Muscle of arm (tissue), 12 donors: ENCODE measurements around the gene ERG28. TPM values are rescaled to one million over a fixed set of nuclear protein-coding genes. Genes with fewer than 3 reads are reported as not detected.

Experiments
- DNase-seq: peaks from one replicate; pipeline ENCODE4 v3.0.0-alpha.2; 2013
- polyA plus RNA-seq, 12 donors: library from polyadenylated mRNA; unstranded; fragments of 120-200 nt; gene quantifications; one replicate each; pipeline ENCODE4 v1.2.1, GENCODE V29; 2013; ENCODE audit not compliant: insufficient read length in 12 of 12

Gene ERG28
- polyA plus RNA-seq, 12 donors: 9.9 to 16.8 (median 11.9) TPM; not detected in 1

GRCh38 chr14:75667099-75667765 lies 6.6 kb upstream of the ERG28 start:
- no peak for DNase-seq

DNA sequence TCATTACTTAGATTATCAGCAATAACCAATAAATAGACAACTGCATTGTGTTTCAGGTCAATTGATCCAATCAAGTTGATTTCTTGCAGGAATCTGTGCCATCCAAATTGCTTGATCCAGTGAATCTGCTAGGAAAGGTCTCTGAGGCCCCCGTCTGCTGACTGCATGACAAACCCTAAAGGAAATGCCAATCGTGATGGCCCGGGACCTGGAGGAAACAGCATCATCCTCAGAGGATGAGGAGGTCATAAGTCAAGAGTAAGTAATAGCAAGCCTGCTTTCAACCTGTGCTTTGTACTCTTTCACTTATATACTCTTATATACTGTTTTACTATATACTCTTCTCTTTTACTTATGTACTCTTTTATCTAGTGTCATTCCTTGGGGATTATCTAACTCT lies 2.3 kb upstream of the ERG28 start:
- no peak for DNase-seq

- no peak for DNase-seq
Observed at GRCh38 chr14:75661499-75661814, 781 bp upstream of the ERG28 start.

GRCh38 chr14:75660238-75660629 lies 442 bp downstream of the ERG28 start:
- no peak for DNase-seq

GRCh38 chr14:75658957-75659356 lies 1.7 kb downstream of the ERG28 start:
- DNase-seq: no peak

GRCh38 chr14:75657331-75657730 lies 3.3 kb downstream of the ERG28 start:
- no peak for DNase-seq

DNA sequence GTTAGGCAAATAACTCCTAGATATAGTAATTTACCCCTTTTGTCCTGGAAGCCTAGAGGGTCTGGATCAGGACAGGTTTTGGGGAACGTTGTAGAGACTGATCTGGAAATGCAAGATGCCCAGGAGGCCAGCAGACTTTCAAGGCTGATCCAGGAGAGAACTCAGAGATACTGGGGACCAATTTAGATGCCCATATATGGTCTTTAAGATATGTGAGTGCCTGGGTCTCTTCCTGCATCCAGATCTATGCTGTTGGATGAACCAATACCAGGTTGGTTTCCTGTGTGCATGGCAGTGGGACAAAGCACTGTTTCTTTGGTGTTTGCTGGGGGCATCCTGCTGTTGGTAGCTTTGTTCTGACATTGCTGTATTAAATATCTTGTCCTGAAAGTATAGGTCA lies 5.4 kb downstream of the ERG28 start:
- no peak for DNase-seq

DNA sequence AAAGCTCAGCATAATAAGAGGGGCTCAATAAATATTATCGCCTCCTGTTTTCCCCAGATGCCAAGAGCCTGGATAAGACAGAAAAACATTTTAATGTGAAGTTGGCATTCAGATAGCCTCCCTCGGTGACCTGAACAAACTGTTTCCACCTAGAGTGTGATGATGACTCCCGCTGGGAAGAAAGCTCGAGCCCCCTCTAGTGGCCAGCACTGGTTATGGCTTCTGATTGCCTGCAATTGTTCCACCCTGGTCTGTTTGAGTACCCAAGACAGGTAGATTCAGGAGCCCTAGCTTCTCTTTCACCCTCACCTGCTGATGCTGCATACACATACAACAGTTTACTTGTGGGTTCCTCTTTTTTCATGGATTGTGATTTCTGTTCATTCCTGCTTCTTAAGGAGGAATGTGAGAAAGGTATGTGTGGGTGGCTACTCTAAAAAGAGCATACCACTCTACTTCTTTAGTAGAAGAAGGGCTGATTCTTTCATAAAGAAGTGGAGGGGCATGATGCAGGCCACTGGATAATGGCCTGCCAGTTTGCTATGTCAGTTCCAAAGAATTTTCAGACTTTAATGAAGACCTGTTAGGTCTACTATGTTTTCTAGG lies 6.4 kb downstream of the ERG28 start:
- peak; percentile 76 for DNase-seq

DNA sequence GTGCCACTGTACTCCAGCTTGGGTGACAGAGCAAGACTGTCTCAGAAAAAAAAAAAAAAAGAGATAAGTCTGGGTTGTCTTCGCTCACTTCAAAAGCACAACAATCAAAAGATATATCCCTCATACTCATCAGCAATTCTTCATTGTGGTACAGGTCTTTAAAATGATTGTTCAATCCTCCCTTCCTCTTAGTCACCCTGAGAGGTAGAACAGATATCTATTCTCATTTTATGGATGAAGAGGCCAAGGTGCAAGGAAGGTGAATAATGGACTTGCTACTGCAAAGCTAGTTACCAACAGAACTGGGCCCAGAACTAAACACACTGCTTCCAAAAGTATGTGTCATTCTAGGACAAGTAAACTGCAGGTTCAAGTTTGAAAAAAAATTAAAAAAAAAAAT lies 7.1 kb downstream of the ERG28 start:
- no peak for DNase-seq

DNA sequence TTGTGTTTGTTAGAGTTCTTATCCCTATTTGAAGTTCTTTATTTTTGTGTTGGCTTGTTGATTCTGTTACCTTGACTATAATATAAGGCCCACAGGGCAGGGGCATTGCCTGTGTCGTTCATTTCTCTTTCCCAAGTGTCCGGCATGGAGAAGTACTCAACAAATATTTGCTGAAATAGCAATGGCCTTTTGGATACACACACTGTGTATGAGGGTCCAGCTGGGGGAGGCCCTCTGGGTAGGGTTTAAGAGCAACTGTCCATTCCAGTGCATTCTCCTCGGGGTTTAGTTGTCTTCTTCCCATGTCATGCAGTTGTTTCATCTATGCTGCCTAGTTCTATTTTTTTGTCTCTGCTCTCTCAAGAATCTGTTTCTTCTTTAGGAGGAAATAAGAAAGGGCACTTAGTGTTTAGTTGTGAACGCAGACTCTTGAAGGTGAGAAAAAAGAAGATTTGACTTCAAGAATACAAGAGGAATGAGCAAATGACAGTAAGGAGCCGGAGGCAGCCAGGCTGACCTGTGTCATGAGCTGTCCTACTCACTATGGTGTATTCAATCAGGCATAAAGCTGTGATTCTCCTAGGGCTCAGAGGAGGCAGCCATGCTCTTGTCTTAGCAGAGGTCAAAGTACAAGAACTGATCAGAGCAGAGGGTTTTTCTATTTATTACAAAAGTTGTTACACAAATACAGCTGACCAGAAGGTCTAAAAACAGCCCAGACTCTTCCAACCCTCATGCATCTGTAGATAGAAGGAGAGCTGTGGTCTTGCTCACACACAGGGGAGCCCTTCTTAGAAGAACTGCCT lies 10.2 kb downstream of the ERG28 start:
- no peak for DNase-seq

DNA sequence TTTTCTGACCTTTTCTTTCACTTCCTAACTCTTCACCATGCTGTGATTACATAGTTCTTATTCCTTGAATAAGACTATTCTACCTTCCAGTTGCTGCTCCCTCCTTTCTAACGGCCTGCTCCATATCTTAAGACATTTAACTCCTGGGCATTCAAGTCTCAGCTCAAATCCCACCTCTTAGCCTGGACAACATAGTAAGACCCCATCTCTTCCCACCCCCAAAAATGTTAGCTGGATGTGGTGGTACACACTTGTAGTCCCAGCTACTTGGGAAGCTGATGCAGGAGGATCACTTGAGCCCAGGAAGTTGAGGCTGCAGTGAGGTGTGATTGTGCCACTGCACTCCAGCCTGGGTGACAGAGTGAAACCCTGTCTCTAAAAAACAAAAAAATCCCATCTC lies 10.9 kb downstream of the ERG28 start:
- DNase-seq: no peak

- no peak for DNase-seq
Observed at GRCh38 chr14:75649337-75649736, 11.3 kb downstream of the ERG28 start.

DNA sequence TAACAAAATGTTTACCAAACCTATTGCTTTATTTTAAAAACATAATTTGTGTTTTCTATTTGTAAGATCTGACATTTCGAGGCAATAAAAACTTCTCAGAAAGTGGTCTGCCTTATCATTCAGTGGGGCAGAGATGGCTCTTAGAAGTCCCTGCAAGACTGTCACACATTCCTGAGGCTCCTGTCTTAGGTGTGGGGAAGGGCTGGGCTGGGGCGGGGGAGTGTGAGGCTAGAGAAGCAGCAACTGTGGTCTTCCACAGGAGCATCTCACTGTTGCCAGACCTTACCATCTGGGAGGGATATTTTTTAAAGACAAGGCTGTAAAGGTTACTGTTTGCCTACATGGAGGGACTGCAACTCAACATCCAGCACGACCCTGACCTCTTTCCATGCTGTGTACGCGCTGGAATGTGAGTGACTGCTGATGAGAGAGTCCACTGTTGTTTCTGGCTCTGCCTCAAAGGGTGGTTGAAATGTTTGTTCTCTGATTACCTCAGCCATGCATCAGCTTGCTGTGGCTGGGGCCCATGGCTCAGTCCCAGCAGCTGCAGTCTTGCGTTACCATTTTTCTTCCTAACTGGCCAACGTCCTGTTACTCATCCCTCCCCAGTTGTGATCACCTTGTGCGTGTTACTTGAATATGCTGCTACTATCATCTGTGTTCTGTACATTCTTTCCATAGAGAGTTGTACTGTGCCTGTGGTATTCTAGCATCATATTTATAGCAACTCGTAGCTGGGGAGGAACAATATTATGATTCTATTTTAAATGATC lies 12.4 kb downstream of the ERG28 start:
- peak; percentile 39 for DNase-seq

DNA sequence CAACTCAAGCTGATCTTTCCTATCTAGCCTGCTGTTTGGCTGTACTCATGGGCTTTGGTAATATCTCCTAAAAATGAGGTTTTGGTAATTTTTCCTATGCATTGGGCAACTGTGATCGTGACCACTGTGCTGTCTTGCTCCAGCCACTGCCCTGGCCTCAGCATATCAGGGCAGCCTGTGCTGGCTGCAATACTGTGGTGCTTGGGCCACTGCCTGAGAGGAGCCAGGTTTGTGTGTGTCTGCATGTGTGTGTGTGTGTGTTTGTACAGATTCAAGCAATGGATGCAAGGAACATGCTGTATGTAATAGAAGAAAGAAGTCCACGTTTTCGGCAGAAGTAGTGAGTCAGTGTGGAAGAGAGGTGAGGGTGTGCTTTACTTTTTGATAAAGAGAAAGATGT lies 13.0 kb downstream of the ERG28 start:
- DNase-seq: no peak

DNA sequence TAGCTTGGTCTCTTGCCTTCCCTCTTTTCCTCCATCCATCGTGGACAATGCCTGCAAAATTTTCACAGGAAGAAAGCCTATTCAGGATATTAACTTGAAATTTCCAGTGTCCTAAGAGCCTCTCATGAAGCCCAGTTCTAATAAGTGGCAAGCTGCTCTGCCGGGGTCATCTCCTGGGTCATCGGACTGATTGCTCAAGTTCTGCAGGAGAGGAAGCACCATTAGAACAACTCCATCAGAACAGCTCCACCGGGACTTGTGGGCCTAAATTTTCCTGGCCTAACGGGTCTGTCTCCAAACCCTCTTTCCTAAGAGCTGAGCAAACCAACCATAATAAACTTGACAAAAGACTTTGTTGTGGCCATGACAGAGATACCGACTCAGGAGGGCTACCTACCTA lies 13.9 kb downstream of the ERG28 start:
- no peak for DNase-seq

- DNase-seq: no peak
Observed at GRCh38 chr14:75645056-75645455, 15.6 kb downstream of the ERG28 start.

- DNase-seq: no peak
Observed at GRCh38 chr14:75643985-75644384, 16.7 kb downstream of the ERG28 start.

- DNase-seq: no peak
Observed at GRCh38 chr14:75640876-75641275, 19.8 kb downstream of the ERG28 start.

- no peak for DNase-seq
Observed at GRCh38 chr14:75636100-75636692, 24.5 kb downstream of the ERG28 start.

DNA sequence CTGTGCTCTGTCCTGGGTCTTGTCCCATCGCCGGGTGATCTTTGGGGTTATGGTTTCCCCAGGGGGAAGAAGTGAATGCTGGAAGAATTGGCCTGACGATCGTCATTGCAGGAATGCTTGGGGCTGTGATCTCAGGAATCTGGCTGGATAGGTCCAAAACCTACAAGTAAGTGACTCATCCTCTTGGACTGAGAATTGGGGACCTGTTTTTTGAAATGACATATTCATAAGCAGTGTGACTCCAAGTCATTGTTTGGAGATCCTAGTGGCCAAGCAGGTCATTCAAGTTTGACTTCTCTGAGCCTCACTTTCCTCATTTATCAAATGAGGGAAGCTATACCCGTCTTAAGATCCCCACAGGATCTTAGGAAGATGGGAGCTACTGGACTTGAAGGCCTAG lies 25.8 kb downstream of the ERG28 start:
- no peak for DNase-seq

- no peak for DNase-seq
Observed at GRCh38 chr14:75631453-75631831, 29.2 kb downstream of the ERG28 start.
